Small intestine (tissue), 7 donors: ENCODE results near the gene TUBGCP2. TPM values are rescaled to one million over a fixed set of nuclear protein-coding genes. Genes with fewer than 3 reads are reported as not detected.
A peak's percentile ranks its signal among the peaks of the same experiment; 100 is the strongest.

Source experiments
- DNase-seq, 2 donors: peaks; one replicate each; pipeline versions ENCODE4 v3.0.0 to v3.0.0-alpha.2; 2013
- FAIRE-seq: peaks from 2 replicates; lab custom pipeline; 2012; peaks lifted over from hg19 to GRCh38; lab: Jason Lieb, UNC
- H3K27ac ChIP-seq, 3 donors: one replicate each; pipeline ENCODE4 v1.5.1; 2013; ENCODE audit warnings: low read length in 2 of 3, mild to moderate bottlenecking in 2 of 3, control low read depth in 1 of 3, inconsistent platforms in 1 of 3, low read depth in 1 of 3, moderate library complexity in 1 of 3
- H3K27me3 ChIP-seq, 3 donors: one replicate each; pipeline ENCODE4 v1.6.1; 2013; ENCODE audit warnings: low read length in 3 of 3, inconsistent platforms in 1 of 3; ENCODE audit not compliant: control insufficient read depth in 3 of 3, insufficient read depth in 3 of 3
- H3K36me3 ChIP-seq, 3 donors: one replicate each; pipeline ENCODE4 v1.6.1; 2013; ENCODE audit warnings: low read length in 3 of 3, inconsistent platforms in 1 of 3, low read depth in 1 of 3, mild to moderate bottlenecking in 1 of 3, moderate library complexity in 1 of 3; ENCODE audit not compliant: control insufficient read depth in 3 of 3, insufficient read depth in 2 of 3
- H3K4me1 ChIP-seq, 3 donors: one replicate each; pipeline ENCODE4 v1.6.1; 2013; ENCODE audit warnings: low read length in 2 of 3, inconsistent platforms in 1 of 3, low read depth in 1 of 3, mild to moderate bottlenecking in 1 of 3, moderate library complexity in 1 of 3; ENCODE audit not compliant: control insufficient read depth in 3 of 3, insufficient read depth in 2 of 3
- H3K4me3 ChIP-seq, 3 donors: one replicate each; pipeline ENCODE4 v1.5.1; 2013; ENCODE audit warnings: low read length in 3 of 3, control low read depth in 1 of 3, inconsistent platforms in 1 of 3, low read depth in 1 of 3, mild to moderate bottlenecking in 1 of 3, moderate library complexity in 1 of 3
- H3K9me3 ChIP-seq, 2 donors: one replicate each; pipeline ENCODE4 v1.6.1; 2013; ENCODE audit warnings: low read depth in 1 of 2, low read length in 1 of 2; ENCODE audit not compliant: control insufficient read depth in 2 of 2, insufficient read depth in 1 of 2
- WGBS, 3 donors: extraction: QIAGEN DNeasy Blood & Tissue Kit; methylation state at CpG; one replicate each; pipeline ENCODE4 v1.1.7; 2013; 5-methylcytosine and 5-hydroxymethylcytosine counted together
- polyA plus RNA-seq, 4 donors: library from polyadenylated mRNA; stranded (reverse) in 3 of 4; unstranded in 1 of 4; fragments of 200-250 nt in 3 of 4; fragments of 120-200 nt in 1 of 4; gene quantifications; one replicate each; pipeline versions ENCODE4 v1.2.1 to v1.2.3, GENCODE V29; 2013
- donor health status: healthy with polysubstance abuse.
- donor health status: control.
- donor health status: control.
- donor health status: Bipolar disorder and iron deficiency.
- donor health status: healthy.

The TUBGCP2 gene
- polyA plus RNA-seq, 4 donors, result 43.1 to 173 (median 88.4) TPM

DNA sequence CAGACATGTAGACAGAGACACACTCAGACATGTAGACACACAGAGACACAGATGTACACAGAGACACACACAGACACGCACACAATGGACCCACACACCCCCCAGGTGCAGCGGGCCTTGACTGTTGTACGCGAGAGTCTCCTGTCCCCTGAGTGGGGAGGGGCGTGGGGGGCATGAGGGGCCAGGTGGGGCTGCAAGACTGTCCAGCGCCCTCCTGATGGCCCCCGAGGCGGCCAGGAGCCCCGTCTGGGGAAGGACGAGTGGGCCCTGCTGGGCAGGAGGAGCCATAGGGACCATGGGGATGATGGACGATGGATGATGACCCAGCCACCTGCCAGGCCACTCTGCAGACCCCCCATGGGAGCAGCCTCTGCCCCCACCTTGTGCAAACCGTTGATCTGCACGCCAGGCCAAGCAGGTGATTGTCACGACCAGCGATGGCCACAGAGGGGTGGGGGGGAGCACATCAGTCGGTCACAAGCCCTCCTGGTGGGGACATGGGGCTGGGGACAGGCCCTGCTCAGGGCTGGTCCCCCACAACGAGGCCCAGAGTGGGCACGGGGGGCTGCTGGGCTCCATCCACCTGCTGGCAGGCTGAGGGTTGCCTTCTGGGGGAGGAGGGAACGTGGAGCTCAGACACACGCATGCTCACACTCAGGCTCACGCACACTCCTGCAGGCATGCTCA lies 59.4 kb downstream of the TUBGCP2 start:
- DNase-seq, result no peak
- H3K4me1 ChIP-seq, result peaks cover 0 to 33% (median 0%) of the 10 kb centered on the region in 3 donors
- WGBS, 3 donors, result 65 to 77% (median 67%) methylated on average over 20 to 21 of the region's 21 CpGs
- H3K4me3 ChIP-seq, result no peak overlapping the region
- peaks cover 0 to 2% (median 0%) of the 10 kb centered on the region in 3 donors for H3K27me3 ChIP-seq
- H3K27ac ChIP-seq, result no peak overlapping the region
- no peaks in the 10 kb centered on the region for H3K36me3 ChIP-seq
- no peak for FAIRE-seq
- no peaks in the 10 kb centered on the region for H3K9me3 ChIP-seq

DNA sequence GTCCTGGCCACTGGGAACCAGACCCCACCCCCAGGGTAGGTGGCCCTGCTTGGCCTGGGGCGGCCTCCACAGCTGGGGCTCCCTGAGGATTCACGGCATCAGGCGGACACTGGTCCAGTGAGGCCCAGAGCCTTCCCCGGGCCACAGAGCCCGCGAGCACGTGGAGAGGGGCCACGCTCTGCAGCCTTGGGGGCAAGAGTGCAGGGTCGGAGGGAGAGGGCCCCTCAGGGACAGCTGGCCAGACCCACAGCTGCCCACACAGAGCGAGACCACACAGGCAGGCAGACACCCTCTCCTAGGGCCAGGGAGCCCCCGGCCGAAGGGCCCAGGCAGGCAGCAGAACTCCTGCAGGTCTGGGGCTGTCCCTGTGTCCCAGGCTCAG lies 60.3 kb downstream of the TUBGCP2 start:
- Histone ChIP-seq H3K4me1 (peaks cover 0 to 36% (median 0%) of the 10 kb centered on the region in 3 donors), H3K36me3 (no peaks in the 10 kb centered on the region), H3K27ac (peak overlapping the region in 1 of 3 donors; percentile 17), H3K27me3 (peaks cover 0 to 2% (median 0%) of the 10 kb centered on the region in 3 donors), H3K4me3 (no peak overlapping the region), H3K9me3 (no peaks in the 10 kb centered on the region)
- 82 to 90% (median 87%) methylated on average over 12 of the region's 12 CpGs for whole genome bisulfite sequencing, 3 donors
- FAIRE-seq (no peak), DNase-seq (no peak)

DNA sequence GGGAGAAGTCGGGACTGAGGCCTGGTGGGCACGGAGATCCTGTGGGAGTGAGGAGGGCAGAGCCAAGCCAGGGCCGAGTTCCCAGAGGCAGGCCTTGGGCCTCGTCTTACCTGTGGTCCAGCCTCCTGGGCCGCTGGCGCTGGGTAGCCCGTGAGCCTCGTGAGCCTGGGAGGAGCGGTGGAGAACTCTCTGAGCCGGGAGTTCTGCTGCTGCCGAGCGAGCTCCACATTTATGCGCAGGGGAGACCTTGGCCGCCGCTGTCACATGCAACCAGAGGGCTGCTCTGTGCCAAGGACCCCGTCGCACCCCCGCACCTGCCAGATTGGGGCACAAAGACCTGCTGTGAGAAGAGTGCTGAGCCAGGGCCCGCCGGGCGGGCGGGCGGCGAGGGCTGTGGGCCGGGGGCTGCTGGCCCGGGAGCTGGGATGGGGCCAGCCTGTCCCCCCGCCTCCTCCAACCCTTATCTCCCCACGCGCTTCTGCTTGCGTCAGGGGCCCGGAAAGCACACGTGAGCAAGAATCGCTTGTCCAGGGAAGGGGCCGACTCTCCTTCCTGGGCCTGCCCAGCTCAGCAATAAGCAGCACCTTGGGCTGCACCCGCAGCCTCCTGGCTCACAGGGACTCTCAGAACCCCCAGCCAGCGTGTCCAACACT lies 60.9 kb downstream of the TUBGCP2 start:
- FAIRE-seq (no peak), DNase-seq (no peak)
- H3K27me3 ChIP-seq, result peaks cover 0 to 2% (median 2%) of the 10 kb centered on the region in 3 donors
- peaks cover 0 to 41% (median 0%) of the 10 kb centered on the region in 3 donors for H3K4me1 ChIP-seq
- H3K36me3 ChIP-seq, result no peaks in the 10 kb centered on the region
- WGBS, 3 donors, result 79 to 82% (median 80%) methylated on average over 32 to 36 of the region's 36 CpGs
- H3K9me3 ChIP-seq, result no peaks in the 10 kb centered on the region
- peak overlapping the region in 1 of 3 donors; percentile 17 for H3K27ac ChIP-seq
- no peak overlapping the region for H3K4me3 ChIP-seq

DNA sequence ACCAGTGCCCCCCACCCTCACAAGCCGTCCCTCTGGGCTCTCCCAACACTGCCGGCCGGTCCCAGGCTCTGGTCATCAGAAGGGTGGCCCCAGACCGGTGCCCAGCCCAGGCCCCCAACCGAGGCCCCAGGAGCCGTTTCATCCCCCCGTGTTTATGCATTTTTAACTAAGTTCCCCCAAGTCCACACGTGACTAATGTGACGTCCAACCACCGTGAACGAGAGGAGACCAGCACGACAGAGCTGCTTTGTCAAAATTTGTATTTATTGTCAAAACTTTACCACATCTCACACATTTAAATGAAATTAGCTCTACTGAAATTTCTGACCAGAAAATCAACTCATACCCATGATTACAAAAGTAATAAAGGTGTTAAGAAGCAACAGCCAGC lies 62.4 kb downstream of the TUBGCP2 start:
- Histone ChIP-seq H3K27me3 (peaks cover 0 to 8% (median 4%) of the 10 kb centered on the region in 3 donors), H3K4me3 (no peak overlapping the region), H3K36me3 (no peaks in the 10 kb centered on the region), H3K4me1 (peaks cover 0 to 56% (median 0%) of the 10 kb centered on the region in 3 donors), H3K27ac (peak overlapping the region in 1 of 3 donors; percentile 53), H3K9me3 (no peaks in the 10 kb centered on the region)
- WGBS, 3 donors, result 18 to 44% (median 38%) methylated on average over 12 of the region's 12 CpGs
- DNase-seq, result no peak
- no peak for FAIRE-seq

DNA sequence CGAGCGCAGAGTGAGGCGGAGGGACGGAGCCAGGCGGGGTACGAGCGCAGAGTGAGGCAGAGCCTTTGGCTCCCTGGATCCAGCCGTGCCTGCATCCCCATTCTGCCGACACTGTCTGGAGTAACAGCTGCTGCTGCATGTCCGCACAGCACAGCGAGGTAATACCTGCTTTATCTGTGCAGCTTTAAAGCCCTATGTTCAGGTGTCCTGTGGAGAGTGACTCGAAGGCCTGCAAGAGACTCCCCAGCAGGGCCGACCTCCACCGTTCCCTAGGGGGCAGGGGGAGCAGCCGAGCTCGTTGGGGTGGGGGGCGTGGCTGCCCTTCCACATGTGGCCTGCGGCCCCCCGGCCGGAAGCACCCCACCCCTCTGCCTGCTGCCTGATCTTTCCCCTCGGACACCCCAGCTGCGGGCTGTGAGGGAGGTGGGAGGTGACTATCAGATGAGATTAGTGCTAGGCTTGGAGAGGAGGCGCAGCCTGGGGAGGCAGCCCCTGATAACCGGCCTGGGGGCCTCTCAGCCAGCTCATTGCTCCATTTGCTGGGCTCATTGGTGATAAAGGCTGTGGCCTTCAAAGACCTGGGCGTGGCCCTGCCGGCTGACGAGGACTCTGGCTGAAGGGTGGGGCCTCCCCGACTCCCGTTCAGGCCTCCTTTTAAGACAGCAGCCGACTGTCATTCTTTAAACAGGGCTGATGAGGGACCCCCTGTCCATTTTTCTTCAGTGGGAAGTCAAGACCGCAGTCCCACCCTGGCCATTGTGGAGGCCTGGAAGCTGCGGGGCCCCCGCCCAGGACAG lies 63.0 kb downstream of the TUBGCP2 start:
- peak; percentile 74 to 93 for DNase-seq

DNA sequence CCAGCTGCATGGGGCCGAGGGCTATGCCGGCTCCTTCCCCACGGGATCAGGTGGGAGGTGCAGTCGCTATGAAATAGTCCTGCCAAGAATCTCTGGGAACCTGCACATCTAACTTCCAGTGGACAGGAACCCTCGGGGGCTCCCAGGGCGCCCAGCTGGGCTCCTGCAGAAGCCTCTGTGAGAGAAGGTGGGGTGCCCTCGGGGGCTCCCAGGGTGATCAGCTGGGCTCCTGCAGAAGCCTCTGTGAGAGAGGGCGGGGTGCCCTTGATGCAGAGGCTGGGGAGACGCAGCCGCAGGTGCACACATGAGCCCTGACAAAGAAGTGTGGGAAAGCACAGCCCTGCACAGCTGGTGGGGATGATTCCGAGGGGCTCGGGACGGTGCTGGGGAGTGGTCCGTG lies 65.1 kb downstream of the TUBGCP2 start:
- H3K27me3 ChIP-seq, result peaks cover 4 to 16% (median 15%) of the 10 kb centered on the region in 3 donors
- peaks cover 0 to 63% (median 0%) of the 10 kb centered on the region in 3 donors for H3K4me1 ChIP-seq
- DNase-seq, result no peak
- no peak overlapping the region for H3K4me3 ChIP-seq
- WGBS, 3 donors, result 60 to 77% (median 74%) methylated on average over 14 of the region's 14 CpGs
- no peaks in the 10 kb centered on the region for H3K36me3 ChIP-seq
- FAIRE-seq, result no peak
- no peak overlapping the region for H3K27ac ChIP-seq
- no peaks in the 10 kb centered on the region for H3K9me3 ChIP-seq

More for the DNA sequence above, 63.0 kb downstream of the TUBGCP2 start:
- FAIRE-seq, result no peak
- WGBS, 3 donors, result 17 to 45% (median 36%) methylated on average over 33 of the region's 33 CpGs
- Histone ChIP-seq H3K27ac (peak overlapping the region in 1 of 3 donors; percentile 53), H3K4me1 (peaks cover 0 to 62% (median 0%) of the 10 kb centered on the region in 3 donors), H3K27me3 (peaks cover 0 to 12% (median 4%) of the 10 kb centered on the region in 3 donors), H3K36me3 (no peaks in the 10 kb centered on the region), H3K4me3 (no peak overlapping the region), H3K9me3 (no peaks in the 10 kb centered on the region)

DNA sequence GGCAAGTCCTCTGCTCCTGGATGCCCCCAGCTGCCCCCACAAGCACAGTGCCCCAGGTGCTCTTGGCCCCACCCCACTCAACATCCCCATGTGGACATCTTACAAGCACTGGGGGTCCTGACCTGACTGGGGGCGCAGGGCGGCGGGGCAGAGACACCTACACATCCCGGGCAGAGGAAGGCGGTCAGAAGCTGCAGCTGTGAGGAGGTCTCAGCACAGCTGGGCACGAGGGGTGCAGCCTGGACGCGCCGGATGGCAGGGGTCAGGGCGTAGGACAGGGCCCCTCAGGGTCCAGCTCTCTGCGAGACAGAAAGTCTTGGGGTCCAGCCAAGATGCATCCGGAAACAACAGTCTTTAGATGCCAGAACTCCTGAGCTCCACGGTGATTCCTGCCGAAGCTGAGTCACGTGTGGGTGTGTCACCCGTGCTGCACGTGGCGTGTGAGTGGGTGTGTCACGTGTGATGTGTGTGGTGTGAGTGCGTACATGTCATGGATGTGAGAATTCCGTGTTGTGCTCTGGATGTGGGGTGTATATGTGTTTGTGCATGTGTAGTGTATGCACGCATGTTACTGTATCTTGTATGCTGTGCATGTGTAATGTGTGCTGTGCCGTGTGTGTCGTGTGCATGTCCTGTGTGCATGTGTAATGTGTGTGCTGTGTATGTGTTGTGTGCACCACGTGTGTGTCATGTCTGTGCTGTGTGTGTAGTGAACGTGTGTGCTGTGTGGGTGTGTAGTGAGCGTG lies 65.9 kb downstream of the TUBGCP2 start:
- DNase-seq (no peak), FAIRE-seq (no peak)
- Histone ChIP-seq H3K4me3 (no peak overlapping the region), H3K36me3 (no peaks in the 10 kb centered on the region), H3K9me3 (no peaks in the 10 kb centered on the region), H3K27ac (no peak overlapping the region), H3K4me1 (peaks cover 0 to 70% (median 0%) of the 10 kb centered on the region in 3 donors), H3K27me3 (peaks cover 10 to 23% (median 16%) of the 10 kb centered on the region in 3 donors)
- WGBS, 3 donors, result 54 to 80% (median 65%) methylated on average over 27 of the region's 27 CpGs
